Medulla oblongata (tissue), 1 donor: ENCODE data around the gene NLN.
"Not testable (repeated sequence)": the region's sequence is repeated elsewhere in the genome, so short reads cannot be mapped to it uniquely, and the experiment has no call there.

Experiments used
- DNase-seq: peaks from one replicate; pipeline ENCODE4 v3.0.0-alpha.2; 2015; ENCODE audit errors: extremely low spot score

NLN gene

DNA sequence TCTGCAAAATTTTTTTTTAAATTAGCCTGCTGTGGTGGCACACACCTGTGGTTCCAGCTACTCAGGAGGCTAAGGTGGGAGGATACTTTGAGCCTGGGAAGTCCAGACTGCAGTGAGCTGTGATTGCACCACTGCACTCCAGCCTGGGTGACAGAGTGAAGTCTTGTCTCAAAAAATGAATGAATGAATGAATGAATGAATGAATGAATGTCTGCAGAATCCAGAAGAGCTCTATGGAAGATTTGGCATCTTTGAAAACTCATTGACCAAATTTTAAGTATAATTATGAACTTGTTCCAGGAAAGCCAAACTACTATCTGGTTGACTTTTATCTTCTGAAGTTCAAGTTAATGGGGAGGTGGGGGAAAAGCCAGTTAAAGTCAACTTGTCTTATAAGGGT, 110.1 kb downstream of the NLN start:
- no peak for DNase-seq

DNA sequence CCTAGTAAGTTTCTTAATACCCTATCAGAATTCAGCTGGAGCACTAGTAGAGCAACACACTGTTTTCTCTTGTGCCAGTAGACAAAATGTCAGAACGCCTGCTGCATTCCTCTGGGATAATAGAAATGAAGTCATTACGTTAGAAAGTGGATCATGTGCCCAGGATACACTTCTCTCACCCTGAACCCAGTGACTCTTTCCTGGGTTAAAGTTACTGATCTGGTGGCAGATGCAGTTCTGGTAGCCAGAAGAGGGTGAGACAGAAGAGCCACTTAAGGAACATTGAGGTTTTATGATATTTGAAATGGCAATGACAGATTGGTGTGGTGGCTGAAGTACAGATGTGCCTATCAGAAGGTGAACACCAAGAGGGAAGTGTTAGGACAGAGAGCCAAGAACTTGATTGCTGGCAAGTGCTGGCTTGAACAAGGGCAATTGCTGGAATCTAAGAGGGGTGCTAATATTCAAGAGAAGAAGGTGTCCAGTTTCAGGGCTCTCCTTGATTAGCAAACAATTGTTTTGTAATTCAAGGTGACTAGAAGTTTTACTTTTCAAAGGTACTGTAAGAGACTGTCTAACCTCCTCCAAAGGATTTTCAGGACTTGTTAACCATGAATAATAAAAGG, 110.7 kb downstream of the NLN start:
- no peak for DNase-seq

DNA sequence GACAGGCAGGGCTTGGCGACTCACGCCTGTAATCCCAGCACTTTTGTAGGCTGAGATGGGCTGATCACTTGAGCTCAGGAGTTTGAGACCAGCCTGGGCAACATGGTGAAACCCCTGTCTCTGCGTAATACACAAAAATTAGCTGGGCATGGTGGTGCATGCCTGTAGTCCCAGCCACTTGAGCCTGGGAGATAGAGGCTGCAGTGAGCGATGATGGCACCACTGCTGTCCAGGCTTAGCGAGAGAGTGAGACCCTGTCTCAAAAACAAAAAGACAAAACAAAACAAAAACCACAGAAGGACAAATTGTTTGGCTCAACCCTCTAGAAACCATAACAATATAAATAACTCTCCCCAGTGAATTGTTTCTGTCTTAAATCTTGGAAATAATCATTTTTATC, 111.8 kb downstream of the NLN start:
- no peak for DNase-seq

DNA sequence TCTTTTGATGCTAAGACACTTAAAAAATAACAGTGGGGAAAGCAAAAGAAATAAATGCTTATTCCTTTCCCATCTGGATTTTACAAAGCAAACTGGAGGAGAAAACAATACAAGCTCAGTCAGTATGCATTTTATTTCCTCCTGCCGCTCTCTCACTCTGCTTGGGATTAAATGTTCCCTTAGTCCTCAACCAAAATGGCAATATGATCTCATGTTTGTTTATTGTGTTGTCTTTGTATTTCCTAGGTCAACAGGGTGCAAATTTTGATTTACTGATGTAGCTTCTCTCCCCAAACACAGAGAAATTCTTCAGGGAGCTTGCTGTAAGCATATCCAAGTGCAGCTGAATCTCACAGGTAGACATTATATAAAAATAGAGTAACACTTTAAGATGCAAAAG, 112.3 kb downstream of the NLN start:
- peak; percentile 30 for DNase-seq

DNA sequence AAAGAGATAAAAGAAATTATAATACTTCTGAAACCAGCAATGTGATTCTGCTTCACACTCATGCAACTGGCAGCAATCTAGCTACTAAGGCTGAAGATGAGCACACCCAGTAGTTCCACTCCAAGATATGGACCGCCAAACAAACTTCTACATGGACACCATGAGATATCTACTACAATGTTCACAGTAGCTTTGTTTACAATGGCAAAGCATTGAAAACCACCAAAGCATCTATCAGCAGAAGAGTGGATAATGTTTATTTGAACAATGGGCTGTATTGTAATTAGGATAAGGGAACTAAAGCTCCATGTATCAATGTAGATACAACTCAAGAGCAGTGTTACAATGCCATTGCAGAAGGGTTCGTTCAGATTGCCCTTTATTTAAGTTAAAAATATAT, 113.2 kb downstream of the NLN start:
- DNase-seq, result no peak

DNA sequence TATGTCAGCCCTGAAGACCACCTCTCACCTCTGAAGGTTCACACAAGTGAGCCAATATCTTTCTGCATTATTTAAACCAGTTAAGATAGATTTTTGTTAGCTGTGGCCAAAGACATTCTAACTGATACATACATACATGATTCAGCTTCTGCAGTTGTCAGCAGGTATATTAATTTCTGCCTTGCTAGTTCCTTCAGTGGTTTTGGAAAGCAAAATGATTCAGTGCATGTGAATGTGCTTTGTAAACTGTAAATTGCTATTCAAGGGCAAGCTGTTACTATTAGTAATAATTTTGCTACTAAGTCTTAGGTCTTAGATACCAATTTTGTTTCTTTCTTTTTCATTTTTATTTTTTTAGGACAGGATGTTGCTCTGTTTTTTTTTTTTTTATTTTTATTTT, 115.1 kb downstream of the NLN start:
- no peak for DNase-seq

DNA sequence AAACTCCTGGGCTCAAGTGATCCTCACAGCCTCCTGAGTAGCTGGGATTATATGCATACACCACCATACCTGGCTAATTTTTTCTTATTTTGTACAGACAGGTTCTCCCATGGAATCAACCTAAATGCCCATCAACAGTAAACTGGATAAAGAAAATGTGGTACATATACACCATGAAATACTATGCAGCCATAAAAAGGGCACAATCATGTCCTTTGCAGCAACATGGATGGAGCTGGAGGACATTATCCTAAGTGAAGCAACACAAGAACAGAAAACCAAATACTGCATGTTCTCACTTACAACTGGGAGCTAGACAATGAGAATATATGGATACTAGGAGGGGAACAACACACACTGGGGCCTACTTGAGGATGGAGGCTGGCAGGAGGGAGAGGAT, 117.2 kb downstream of the NLN start:
- not testable (repeated sequence) for DNase-seq

DNA sequence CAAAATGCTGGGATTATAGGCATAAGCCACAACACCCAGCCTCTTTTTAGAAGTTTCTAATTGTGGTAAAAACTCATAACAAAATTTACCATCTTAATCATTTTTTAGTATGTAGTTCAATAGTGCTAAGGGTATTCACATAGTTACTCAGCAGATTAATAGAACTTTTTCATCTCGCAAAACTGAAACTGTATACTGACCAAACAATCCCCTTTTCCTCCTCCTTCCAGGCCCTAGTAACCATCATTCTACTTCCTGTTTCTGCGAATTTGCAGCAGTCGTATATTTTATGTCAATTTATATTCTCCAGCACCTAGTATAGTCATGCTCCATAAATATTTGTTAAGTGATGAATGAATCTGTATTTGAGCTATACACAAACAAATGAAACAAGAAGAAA, 118.1 kb downstream of the NLN start:
- no peak for DNase-seq

DNA sequence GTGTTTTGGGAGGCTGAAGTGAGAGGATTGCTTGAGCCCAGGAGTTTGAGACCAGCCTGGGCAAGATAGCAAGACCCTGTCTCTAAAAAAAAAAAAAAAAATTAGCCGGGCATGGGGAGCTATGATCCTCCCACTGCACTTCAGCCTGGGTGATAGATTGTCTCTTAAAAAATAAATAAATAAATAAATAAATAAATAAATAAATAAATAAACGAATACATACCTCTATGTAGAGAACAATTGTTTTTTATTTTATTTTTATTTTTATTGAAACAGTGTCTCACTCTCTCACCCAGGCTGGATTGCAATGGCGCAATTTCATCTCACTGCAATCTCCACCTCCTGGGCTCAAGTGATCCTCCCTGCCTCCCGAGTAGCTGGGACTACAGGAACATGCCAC, 122.8 kb downstream of the NLN start:
- not testable (repeated sequence) for DNase-seq

DNA sequence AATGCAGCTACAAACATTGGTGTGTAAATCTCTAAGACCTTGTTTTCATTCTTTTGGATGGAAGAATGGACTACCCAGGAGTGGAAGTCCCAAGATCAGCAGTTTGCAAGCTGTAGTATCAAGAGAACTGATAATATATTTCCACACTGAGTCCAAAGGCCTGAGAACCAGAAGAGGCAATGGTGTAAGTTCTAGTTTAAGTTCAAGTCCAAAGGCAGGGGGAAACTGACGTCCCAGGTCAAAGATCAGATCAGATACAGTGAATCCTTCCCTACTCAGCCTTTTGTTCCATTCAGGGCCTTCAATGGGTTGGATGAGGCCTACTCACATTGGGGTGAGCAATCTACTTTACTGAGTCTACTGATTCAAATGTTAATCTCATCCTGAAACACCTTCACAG, 124.1 kb downstream of the NLN start:
- DNase-seq, result no peak

DNA sequence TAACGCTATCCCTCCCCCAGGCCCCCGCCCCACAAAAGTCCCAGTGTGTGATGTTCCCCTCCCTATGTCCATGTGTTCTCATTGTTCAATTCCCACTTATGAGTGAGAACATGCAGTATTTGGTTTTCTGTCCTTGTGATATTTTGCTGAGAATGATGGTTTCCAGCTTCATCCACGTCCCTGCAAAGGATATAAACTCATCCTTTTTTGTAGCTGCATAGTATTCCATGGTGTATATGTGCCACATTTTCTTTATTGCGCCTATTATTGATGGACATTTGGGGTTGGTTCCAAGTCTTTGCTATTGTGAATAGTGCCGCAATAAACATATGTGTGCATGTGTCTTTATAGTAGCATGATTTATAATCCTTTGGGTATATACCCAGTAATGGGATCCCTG, 125.0 kb downstream of the NLN start:
- DNase-seq, result not testable (repeated sequence)

DNA sequence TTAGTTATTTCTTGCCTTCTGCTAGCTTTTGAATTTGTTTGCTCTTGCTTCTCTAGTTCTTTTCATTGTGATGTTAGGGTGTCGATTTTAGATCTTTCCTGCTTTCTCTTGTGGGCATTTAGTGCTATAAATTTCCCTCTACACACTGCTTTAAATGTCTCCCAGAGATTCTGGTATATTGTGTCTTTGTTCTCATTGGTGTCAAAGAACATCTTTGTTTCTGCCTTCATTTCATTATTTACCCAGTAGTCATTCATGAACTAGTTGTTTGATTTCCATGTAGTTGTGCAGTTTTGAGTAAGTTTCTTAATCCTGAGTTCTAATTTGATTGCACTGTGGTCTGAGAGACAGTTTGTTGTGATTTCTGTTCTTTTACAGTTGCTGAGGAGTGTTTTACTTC, 127.9 kb downstream of the NLN start:
- not testable (repeated sequence) for DNase-seq

DNA sequence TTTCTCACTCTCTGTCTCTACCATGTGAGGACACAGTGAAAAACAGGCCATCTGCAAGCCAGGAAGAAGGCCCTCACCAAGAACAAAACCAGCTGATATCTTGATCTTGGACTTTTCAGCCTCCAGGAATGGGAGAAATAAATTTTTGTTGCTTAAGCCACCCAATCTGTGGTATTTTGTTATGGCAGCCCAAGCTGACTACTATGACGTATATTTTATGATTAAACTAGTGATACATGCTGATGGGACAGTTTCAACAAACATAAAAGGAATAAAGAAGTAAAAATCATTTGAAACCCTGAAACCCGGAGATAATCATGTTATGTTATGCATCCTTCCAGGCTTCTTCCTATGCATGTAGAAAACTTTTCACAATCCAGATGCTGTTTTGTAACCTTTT, 132.9 kb downstream of the NLN start:
- DNase-seq, result no peak

DNA sequence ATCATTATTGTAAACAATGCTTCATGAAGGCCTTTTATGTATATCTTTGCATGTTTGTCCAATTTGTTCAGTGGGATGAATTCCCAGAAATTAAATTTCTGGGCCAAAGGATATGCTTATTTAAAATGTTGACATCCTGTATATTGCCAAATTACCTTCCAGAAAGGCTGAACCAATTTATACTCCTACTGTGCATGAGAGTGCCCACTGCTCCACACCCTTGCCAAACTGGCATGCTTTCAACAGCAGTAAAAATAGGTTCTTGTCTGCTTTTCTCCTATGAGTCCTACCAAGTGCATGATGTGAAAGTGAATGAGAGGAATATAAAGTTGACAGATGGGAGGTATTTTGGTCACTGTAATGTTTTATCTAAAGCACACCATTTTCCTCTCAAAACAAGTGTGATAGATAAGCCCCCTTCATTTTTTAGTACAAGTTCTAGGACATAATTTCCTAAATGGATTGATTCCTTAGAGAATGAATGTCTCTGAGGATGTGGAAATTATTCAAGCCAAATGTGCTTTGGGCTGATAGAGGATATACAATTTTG, 133.8 kb downstream of the NLN start:
- DNase-seq, result no peak

DNA sequence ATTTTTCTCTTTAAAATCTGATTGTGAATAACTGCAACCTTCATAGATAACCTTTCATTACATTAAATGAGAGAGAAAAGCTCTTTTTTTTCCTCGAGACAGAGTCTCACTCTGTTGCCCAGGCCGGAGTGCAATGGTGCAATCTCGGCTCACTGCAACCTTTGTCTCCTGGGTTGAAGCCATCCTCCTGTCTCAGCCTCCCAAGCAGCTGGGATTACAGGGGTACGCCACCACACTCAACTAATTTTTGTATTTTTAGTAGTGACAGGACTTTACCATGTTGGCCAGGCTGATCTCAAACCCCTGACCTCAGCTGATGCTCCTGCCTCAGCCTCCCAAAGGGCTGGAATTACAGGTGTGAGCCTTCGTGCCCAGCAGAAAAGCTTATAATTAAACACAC, 134.5 kb downstream of the NLN start:
- DNase-seq, result no peak

DNA sequence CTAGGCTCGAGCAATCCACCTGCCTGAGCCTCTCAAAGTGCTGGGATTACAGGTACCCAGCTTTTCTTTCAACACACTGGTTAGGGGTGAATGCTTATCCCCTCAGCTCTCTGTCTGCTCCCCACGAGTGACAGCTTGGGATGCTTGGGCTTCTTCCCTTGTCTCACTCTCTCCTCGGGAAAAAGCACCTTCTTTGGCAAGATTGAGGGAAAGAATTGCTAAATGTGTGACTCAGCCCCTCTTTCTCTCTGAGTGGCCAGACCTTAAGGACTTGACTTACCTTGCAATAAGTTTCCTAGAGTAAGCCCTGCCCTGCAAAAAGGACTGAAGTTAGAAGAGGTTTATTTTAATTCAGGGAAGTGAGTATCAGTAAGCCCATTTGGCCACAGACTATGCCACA, 136.3 kb downstream of the NLN start:
- no peak for DNase-seq

DNA sequence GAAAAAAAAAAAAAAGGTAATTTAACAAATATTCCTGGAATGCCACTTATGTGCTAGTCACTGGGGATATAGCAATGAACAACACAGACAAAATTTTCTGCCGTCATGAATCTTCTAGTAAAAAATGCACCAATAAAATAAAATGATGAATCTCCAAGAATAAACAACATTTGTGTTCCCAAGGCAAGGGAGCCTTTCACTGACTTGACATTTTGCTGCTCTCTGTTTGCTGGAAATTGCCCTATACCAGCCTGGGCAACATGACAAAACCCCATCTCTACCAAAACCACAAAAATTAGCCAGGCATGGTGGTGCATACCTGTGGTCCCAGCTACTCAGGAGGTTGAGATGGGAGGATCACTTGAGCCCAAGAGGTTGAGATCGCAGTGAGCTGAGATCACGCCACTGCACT, 139.8 kb downstream of the NLN start:
- no peak for DNase-seq

DNA sequence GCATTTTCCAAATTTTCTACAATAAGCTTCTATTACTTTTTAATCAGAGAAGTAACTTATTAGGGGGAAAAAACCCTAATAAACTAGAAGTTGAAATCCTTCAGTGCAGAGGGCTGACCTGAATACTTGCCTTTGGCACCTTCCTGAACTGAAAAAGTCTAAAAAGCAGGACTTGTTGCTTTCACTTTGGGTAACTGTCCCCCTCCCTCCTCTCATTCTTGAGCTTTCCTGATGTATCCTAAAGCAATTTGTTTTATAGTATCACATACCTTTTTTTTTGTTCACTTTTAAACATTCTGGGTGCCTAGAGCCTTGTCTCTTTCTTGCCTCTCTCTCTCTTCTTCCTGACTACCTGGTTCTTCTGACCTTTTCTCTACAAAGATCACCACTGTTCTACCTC, 140.4 kb downstream of the NLN start:
- DNase-seq, result no peak

DNA sequence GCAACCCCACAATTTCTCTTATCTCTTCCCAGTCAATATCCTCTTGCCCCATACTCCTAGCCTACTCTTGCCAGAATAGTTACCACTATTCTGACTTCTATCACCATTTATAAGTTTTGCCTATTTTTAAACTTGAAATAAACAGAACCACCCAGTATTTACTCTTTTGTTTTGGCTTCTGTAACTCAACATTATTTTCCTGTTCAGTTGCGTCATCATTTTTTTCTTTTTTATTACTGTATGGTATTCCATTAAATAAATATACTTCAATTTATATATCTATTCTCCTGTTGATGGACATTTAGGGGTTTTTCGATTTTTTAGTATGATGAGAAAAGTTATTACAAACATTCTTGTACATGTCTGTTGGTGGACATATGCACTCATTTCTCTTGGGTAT, 141.7 kb downstream of the NLN start:
- DNase-seq, result no peak

DNA sequence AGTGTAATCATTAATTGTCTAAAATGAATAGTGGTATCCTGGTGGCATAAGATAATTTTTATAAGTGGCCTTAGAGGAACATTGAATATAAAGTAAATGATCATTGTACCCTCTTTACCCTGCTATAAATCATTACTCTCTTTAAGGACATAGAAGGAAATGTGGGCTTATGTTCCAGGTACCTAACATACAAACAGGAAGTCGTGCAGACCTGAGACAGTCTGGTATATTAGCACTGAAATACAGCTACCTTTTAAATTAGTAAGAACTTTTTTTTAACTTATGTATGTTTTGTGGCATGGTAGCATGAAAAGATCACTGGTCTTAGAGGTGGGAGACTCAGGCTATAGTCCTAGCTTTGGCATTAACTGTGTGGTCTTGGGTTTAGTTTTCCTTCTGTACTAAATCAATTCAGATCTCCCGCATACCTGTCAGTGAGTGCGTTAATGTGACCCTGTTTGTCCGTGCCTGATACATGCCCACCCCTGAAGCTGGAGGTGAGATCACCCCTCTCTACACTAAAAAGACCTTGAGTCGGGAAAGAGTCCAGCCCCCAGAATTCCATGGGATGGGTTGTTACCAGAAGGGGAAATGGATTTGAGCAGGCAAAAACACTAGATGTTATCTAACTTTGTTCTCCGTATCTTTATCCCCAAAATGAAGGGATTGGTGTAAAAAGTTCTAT, 145.0 kb downstream of the NLN start:
- DNase-seq, result no peak

DNA sequence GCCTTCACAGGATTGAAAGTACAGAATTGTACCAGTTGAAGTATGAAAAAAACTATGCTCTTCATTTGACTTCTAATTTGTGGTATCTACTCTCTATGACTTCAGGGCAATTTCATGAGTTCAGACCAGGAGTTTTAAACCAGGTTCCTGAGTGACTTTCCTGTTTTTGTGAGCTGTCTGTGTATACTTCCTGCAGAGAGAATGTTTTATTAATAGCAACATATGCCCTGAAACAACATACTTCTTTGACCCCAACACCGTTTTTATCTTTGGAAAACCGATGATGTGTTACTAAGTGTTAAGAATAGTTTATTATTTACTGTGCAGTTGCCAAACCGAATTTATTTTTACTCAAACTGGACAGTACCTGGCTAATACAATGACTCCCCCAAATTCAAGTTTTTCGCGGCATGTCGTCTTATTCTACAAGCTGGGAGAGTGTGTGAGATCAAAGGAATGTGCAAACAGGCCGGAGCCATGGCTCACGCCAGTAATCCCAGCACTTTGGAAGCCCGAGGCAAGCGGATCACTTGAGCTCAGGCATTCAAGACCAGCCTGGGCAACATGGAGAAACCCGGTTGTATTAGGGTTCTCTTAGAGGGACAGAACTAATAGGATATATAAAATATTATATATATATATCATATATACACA, 145.7 kb downstream of the NLN start:
- no peak for DNase-seq

DNA sequence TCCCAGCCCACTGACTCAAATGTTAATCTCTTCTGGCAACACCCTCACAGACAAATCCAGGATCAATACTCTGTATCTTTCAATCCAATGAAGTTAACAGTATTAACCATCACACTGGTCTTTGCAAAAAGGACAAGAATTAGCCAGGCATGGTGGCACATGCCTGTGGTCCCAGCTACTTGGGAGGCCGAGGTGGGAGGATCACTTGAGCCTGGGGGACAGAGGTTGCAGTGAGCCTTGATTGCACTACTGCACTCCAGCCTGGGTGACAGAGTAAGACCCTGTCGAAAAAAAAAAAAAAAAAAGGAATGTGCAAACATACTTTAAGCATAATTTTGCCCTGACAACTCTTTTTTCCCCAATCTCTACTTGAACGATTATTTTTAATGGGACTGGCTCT, 146.5 kb downstream of the NLN start:
- DNase-seq, result no peak

DNA sequence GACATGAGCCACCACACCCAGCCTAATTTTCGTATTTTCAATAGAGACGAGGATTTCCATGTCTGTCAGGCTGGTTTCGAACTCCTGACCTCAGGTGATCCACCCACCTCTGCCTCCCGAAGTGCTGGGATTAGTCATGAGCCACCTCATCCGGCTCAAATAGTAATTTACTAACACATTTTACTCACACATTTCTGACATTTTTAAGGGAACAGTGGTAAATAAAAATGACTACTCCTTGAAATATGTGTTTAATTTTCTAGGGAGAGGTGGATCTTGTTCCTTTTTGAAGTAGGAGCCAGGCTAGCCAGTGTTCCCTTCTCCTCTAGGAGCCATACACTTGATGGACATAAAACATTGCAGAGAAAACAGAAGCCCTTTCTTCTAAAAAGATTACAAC, 149.2 kb downstream of the NLN start:
- DNase-seq, result no peak
